HepG2 (cell line): ENCODE measurements around the gene LRP1B. TPM values are rescaled to one million over a fixed set of nuclear protein-coding genes. Genes with fewer than 3 reads are reported as not detected.

Experiments used
- ATAC-seq: fragments of 200-7000 bp; cut with Tn5 transposase; 3 replicates; pipeline ENCODE4 v1.9.1; 2020; ENCODE audit warnings: mild to moderate bottlenecking, moderate library complexity
- BruUV-seq: library from RNA; stranded (reverse); fragments of 400-500 nt; replicated peaks from 2 replicates; lab custom pipeline; 2021; lab: Mats Ljungman, UMichigan
- CTCF ChIA-PET: fragments of 300-600 bp; formaldehyde crosslinking; extraction: SDS; loops from one replicate; lab custom pipeline; 2021; ENCODE audit warnings: low total read pairs, inconsistent platforms, low intra/inter-chr PET ratio; lab: Yijun Ruan, JAX
- POLR2A ChIA-PET: fragments of 350-600 bp; sonication (Branson Sonifier 250); formaldehyde crosslinking; loops from one replicate; lab custom pipeline; 2020; ENCODE audit warnings: antibody characterized with exemption, inconsistent platforms; lab: Yijun Ruan, JAX
- DNase-seq: peaks from one replicate; pipeline ENCODE4 v3.0.0-alpha.2; 2015; ENCODE audit warnings: low spot score
- FAIRE-seq: peaks from 3 replicates; lab custom pipeline; 2011; peaks lifted over from hg19 to GRCh38; lab: Jason Lieb, UNC
- H2AFZ ChIP-seq: one replicate; pipeline ENCODE4 v1.6.1; 2011; ENCODE audit warnings: low read length, inconsistent platforms
- H3K27ac ChIP-seq: fragments of 300-600 bp; 3 replicates; pipeline ENCODE4 v1.8.0; 2011; ENCODE audit warnings: mixed run types, mild to moderate bottlenecking, mixed read lengths, low read length, inconsistent platforms; ENCODE audit not compliant: insufficient read depth; ENCODE audit errors: extremely low read length
- H3K27me3 ChIP-seq, 2 experiments: fragments of 200-600 bp in 1 of 2; 2 replicates in 1 of 2; 3 replicates in 1 of 2; pipeline versions ENCODE4 v1.6.0 to v1.8.0; 2011; ENCODE audit warnings: low read length in 2 of 2, mild to moderate bottlenecking in 2 of 2, moderate library complexity in 2 of 2, inconsistent platforms in 1 of 2; ENCODE audit not compliant: insufficient read depth in 2 of 2, control insufficient read depth in 1 of 2
- H3K36me3 ChIP-seq, 2 experiments: fragments of 200-600 bp in 1 of 2; replicated peaks in 1 of 2; 2 replicates in 1 of 2; 3 replicates in 1 of 2; pipeline versions ENCODE4 v1.5.1 to v1.8.0; 2011; ENCODE audit warnings: low read length in 2 of 2, inconsistent platforms in 1 of 2; ENCODE audit not compliant: insufficient read depth in 2 of 2, control insufficient read depth in 1 of 2
- H3K4me1 ChIP-seq: 2 replicates; pipeline ENCODE4 v1.5.1; 2012; ENCODE audit warnings: low read length, inconsistent platforms; ENCODE audit not compliant: insufficient read depth
- H3K4me2 ChIP-seq: 2 replicates; pipeline ENCODE4 v1.6.0; 2011; ENCODE audit warnings: low read depth, low read length, inconsistent platforms
- H3K4me3 ChIP-seq, 3 experiments: fragments of 200-600 bp in 1 of 3; sonication (generic), shearing (Covaris generic) in 1 of 3; replicated peaks in 1 of 3; 2 replicates each; pipeline ENCODE4 v1.5.1; 2011 to 2016; ENCODE audit warnings: low read length in 3 of 3, inconsistent platforms in 2 of 3, low read depth in 2 of 3, mild to moderate bottlenecking in 2 of 3, control low read depth in 1 of 3, mixed read lengths in 1 of 3; ENCODE audit not compliant: insufficient read depth in 1 of 3
- H3K79me2 ChIP-seq: one replicate; pipeline ENCODE4 v1.6.1; 2011; ENCODE audit warnings: low read length, inconsistent platforms; ENCODE audit not compliant: insufficient read depth
- H3K9ac ChIP-seq: 2 replicates; pipeline ENCODE4 v1.6.0; 2011; ENCODE audit warnings: mild to moderate bottlenecking, low read depth, low read length, inconsistent platforms; ENCODE audit not compliant: insufficient read depth
- H3K9me3 ChIP-seq: 2 replicates; pipeline ENCODE4 v1.5.1; 2012; ENCODE audit warnings: mild to moderate bottlenecking, low read length
- H4K20me1 ChIP-seq: 2 replicates; pipeline ENCODE4 v1.6.0; 2011; ENCODE audit warnings: inconsistent platforms, mild to moderate bottlenecking, low read length, moderate library complexity; ENCODE audit not compliant: insufficient read depth
- ARNTL ChIP-seq: sonication (generic); formaldehyde crosslinking; IDR thresholded peaks from 2 replicates; pipeline ENCODE4 v1.4.0; 2020; ENCODE audit warnings: mild to moderate bottlenecking, missing genetic modification reagents
- BCL6 ChIP-seq: IDR thresholded peaks from 2 replicates; pipeline ENCODE4 v1.6.1; 2016; ENCODE audit warnings: missing genetic modification reagents, missing compliant biosample characterization
- FIP1L1 ChIP-seq: fragments of 200-400 bp; formaldehyde crosslinking; IDR thresholded peaks from 2 replicates; pipeline ENCODE4 v1.6.1; 2018; ENCODE audit warnings: low read depth, mild to moderate bottlenecking, low read length, moderate library complexity, borderline replicate concordance; ENCODE audit not compliant: insufficient read depth
- NCOA5 ChIP-seq: sonication (generic); formaldehyde crosslinking; IDR thresholded peaks from 2 replicates; pipeline ENCODE4 v1.4.0; 2020; ENCODE audit warnings: missing genetic modification reagents
- NFYB ChIP-seq: sonication (generic); formaldehyde crosslinking; IDR thresholded peaks from 2 replicates; pipeline ENCODE4 v1.4.0; 2020; ENCODE audit warnings: missing genetic modification reagents
- SMAD9 ChIP-seq: sonication (generic); formaldehyde crosslinking; IDR thresholded peaks from 2 replicates; pipeline ENCODE4 v1.5.1; 2020; ENCODE audit warnings: mild to moderate bottlenecking, missing genetic modification reagents
- ZBTB20 ChIP-seq: sonication (generic); formaldehyde crosslinking; IDR thresholded peaks from 2 replicates; pipeline ENCODE4 v1.8.1; 2023; ENCODE audit warnings: missing genetic modification reagents, low read depth, mild to moderate bottlenecking, borderline replicate concordance
- ZFP37 ChIP-seq: sonication (generic); formaldehyde crosslinking; IDR thresholded peaks from 2 replicates; pipeline ENCODE4 v1.4.0; 2020; ENCODE audit warnings: missing genetic modification reagents, borderline replicate concordance
- ZMYM2 ChIP-seq: sonication (generic); formaldehyde crosslinking; IDR thresholded peaks from 2 replicates; pipeline ENCODE4 v1.8.0; 2022; ENCODE audit warnings: mild to moderate bottlenecking, missing genetic modification reagents
- ZNF432 ChIP-seq: sonication (generic); formaldehyde crosslinking; IDR thresholded peaks from 2 replicates; pipeline ENCODE4 v1.5.0; 2020; ENCODE audit warnings: missing genetic modification reagents, mild to moderate bottlenecking, borderline replicate concordance
- WGBS: methylation state at CpG from one replicate; pipeline ENCODE4 v1.1.6; 2017; ENCODE audit warnings: low lambda C conversion rate; 5-methylcytosine and 5-hydroxymethylcytosine counted together
- in situ Hi-C: cut with HindIII; loops from 2 replicates; pipeline ENCODE4 v1.10.0; 2017; ENCODE audit warnings: low pct_unique_long_range_greater_than_20kb; ENCODE audit not compliant: extremely low pct_ligation_motif_present
- intact Hi-C: fragments of 100-400 bp; cut with micrococcal nuclease; formaldehyde crosslinking; loops from one replicate; pipeline ENCODE4 v1.10.0; 2022; ENCODE audit not compliant: unreplicated experiment
- polyA plus RNA-seq, 8 experiments: library from polyadenylated mRNA; depleted of rRNA in 3 of 8; stranded (reverse) in 7 of 8; unstranded in 1 of 8; fragments of >200 nt; fragmentation: Illumina TruSeq in 4 of 8; extraction: Trizol in 4 of 8; gene quantifications; 2 replicates each; pipeline versions ENCODE4 v1.2.1 to v1.2.3, GENCODE V29; 2011 to 2016; ENCODE audit warnings: low read depth in 4 of 8, missing spikeins in 1 of 8, mixed read lengths in 1 of 8; ENCODE audit not compliant: insufficient read depth in 1 of 8
- total RNA-seq, 5 experiments: library from RNA; depleted of rRNA; stranded (reverse); fragments of >200 nt; fragmentation: Illumina TruSeq; extraction: Trizol; gene quantifications; 2 replicates each; pipeline ENCODE4 v1.2.3, GENCODE V29; 2016; ENCODE audit warnings: low read depth in 1 of 5
- TF ChIP-seq, protein P1 (sequence below): sonication (generic); formaldehyde crosslinking; IDR thresholded peaks from 2 replicates; pipeline ENCODE4 v1.4.0; 2020; ENCODE audit warnings: missing genetic modification reagents
- TF ChIP-seq, protein P2 (sequence below): IDR thresholded peaks from 2 replicates; pipeline ENCODE4 v1.6.1; 2016; ENCODE audit warnings: control low read depth
- TF ChIP-seq, protein P3 (sequence below): sonication (generic); formaldehyde crosslinking; IDR thresholded peaks from 2 replicates; pipeline ENCODE4 v1.4.0; 2020; ENCODE audit warnings: missing genetic modification reagents
- TF ChIP-seq, protein P4 (sequence below): sonication (generic); formaldehyde crosslinking; IDR thresholded peaks from 2 replicates; pipeline ENCODE4 v1.8.1; 2022; ENCODE audit warnings: low read depth, mild to moderate bottlenecking, missing genetic modification reagents

LRP1B gene
- total and polyA plus RNA-seq, 2 of the 13 experiments (the other 11 are each of a cell fraction or from before 2014, with no cell fraction given): 0.04 TPM; not detected in 1

DNA sequence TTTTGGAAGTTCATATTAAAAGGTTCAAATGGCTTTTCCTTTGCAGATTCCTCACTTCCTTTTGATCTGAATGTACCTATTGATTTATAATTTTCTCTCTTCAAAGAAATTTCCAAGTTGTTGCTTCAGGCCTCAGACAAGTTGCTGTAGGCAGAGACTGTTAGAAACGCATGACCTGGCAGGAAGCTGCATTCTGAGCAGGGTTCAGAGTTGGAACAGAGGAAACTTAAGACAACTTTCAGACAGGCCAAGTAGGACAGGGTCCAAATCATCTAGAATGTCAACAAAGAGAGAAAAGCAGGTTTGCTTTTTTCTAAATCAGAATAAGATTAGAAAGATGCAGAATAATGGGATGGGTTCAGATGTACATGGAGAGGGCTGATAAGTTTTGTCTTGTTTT lies 416.3 kb downstream of the LRP1B start:
- no peaks in the 10 kb centered on the region for H4K20me1 ChIP-seq
- in situ Hi-C loops (no loop called here), intact Hi-C loops (no loop called here)
- no peak for ATAC-seq
- CTCF ChIA-PET: no interaction called here
- H3K4me2 ChIP-seq: no peak overlapping the region
- H3K9ac ChIP-seq: no peak overlapping the region
- no peak for DNase-seq
- no peak for FAIRE-seq
- POLR2A ChIA-PET: no interaction called here
- H3K4me3 ChIP-seq: no peak overlapping the region
- BruUV-seq: no TSS peak
- H3K4me1 ChIP-seq: no peaks in the 10 kb centered on the region
- no peaks in the 10 kb centered on the region for H3K79me2 ChIP-seq
- H3K9me3 ChIP-seq: no peaks in the 10 kb centered on the region
- WGBS: 0% methylated on average over 1 of the region's 1 CpG
- no peak overlapping the region for H2AFZ ChIP-seq
- H3K27ac ChIP-seq: no peak overlapping the region
- no peaks in the 10 kb centered on the region for H3K36me3 ChIP-seq
- no peaks in the 10 kb centered on the region for H3K27me3 ChIP-seq
- TF ChIP-seq, protein P1, sequence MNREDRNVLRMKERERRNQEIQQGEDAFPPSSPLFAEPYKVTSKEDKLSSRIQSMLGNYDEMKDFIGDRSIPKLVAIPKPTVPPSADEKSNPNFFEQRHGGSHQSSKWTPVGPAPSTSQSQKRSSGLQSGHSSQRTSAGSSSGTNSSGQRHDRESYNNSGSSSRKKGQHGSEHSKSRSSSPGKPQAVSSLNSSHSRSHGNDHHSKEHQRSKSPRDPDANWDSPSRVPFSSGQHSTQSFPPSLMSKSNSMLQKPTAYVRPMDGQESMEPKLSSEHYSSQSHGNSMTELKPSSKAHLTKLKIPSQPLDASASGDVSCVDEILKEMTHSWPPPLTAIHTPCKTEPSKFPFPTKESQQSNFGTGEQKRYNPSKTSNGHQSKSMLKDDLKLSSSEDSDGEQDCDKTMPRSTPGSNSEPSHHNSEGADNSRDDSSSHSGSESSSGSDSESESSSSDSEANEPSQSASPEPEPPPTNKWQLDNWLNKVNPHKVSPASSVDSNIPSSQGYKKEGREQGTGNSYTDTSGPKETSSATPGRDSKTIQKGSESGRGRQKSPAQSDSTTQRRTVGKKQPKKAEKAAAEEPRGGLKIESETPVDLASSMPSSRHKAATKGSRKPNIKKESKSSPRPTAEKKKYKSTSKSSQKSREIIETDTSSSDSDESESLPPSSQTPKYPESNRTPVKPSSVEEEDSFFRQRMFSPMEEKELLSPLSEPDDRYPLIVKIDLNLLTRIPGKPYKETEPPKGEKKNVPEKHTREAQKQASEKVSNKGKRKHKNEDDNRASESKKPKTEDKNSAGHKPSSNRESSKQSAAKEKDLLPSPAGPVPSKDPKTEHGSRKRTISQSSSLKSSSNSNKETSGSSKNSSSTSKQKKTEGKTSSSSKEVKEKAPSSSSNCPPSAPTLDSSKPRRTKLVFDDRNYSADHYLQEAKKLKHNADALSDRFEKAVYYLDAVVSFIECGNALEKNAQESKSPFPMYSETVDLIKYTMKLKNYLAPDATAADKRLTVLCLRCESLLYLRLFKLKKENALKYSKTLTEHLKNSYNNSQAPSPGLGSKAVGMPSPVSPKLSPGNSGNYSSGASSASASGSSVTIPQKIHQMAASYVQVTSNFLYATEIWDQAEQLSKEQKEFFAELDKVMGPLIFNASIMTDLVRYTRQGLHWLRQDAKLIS (CRISPR knock-in tag): no peak
- TF ChIP-seq ZBTB20: no peak
- no peak for TF ChIP-seq ZNF432 (CRISPR knock-in tag)
- no peak for TF ChIP-seq BCL6 (CRISPR knock-in tag)
- TF ChIP-seq, protein P2, sequence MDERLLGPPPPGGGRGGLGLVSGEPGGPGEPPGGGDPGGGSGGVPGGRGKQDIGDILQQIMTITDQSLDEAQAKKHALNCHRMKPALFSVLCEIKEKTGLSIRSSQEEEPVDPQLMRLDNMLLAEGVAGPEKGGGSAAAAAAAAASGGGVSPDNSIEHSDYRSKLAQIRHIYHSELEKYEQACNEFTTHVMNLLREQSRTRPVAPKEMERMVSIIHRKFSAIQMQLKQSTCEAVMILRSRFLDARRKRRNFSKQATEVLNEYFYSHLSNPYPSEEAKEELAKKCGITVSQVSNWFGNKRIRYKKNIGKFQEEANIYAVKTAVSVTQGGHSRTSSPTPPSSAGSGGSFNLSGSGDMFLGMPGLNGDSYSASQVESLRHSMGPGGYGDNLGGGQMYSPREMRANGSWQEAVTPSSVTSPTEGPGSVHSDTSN: no peak
- TF ChIP-seq, protein P3, sequence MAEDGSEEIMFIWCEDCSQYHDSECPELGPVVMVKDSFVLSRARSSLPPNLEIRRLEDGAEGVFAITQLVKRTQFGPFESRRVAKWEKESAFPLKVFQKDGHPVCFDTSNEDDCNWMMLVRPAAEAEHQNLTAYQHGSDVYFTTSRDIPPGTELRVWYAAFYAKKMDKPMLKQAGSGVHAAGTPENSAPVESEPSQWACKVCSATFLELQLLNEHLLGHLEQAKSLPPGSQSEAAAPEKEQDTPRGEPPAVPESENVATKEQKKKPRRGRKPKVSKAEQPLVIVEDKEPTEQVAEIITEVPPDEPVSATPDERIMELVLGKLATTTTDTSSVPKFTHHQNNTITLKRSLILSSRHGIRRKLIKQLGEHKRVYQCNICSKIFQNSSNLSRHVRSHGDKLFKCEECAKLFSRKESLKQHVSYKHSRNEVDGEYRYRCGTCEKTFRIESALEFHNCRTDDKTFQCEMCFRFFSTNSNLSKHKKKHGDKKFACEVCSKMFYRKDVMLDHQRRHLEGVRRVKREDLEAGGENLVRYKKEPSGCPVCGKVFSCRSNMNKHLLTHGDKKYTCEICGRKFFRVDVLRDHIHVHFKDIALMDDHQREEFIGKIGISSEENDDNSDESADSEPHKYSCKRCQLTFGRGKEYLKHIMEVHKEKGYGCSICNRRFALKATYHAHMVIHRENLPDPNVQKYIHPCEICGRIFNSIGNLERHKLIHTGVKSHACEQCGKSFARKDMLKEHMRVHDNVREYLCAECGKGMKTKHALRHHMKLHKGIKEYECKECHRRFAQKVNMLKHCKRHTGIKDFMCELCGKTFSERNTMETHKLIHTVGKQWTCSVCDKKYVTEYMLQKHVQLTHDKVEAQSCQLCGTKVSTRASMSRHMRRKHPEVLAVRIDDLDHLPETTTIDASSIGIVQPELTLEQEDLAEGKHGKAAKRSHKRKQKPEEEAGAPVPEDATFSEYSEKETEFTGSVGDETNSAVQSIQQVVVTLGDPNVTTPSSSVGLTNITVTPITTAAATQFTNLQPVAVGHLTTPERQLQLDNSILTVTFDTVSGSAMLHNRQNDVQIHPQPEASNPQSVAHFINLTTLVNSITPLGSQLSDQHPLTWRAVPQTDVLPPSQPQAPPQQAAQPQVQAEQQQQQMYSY (CRISPR knock-in tag): no peak
- no peak for TF ChIP-seq FIP1L1
- TF ChIP-seq NFYB (CRISPR knock-in tag): no peak
- no peak for TF ChIP-seq ARNTL (CRISPR knock-in tag)
- TF ChIP-seq ZFP37: no peak
- no peak for TF ChIP-seq SMAD9 (CRISPR knock-in tag)
- TF ChIP-seq ZMYM2: no peak
- TF ChIP-seq NCOA5: no peak
- TF ChIP-seq, protein P4, sequence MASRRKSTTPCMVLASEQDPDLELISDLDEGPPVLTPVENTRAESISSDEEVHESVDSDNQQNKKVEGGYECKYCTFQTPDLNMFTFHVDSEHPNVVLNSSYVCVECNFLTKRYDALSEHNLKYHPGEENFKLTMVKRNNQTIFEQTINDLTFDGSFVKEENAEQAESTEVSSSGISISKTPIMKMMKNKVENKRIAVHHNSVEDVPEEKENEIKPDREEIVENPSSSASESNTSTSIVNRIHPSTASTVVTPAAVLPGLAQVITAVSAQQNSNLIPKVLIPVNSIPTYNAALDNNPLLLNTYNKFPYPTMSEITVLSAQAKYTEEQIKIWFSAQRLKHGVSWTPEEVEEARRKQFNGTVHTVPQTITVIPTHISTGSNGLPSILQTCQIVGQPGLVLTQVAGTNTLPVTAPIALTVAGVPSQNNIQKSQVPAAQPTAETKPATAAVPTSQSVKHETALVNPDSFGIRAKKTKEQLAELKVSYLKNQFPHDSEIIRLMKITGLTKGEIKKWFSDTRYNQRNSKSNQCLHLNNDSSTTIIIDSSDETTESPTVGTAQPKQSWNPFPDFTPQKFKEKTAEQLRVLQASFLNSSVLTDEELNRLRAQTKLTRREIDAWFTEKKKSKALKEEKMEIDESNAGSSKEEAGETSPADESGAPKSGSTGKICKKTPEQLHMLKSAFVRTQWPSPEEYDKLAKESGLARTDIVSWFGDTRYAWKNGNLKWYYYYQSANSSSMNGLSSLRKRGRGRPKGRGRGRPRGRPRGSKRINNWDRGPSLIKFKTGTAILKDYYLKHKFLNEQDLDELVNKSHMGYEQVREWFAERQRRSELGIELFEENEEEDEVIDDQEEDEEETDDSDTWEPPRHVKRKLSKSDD (CRISPR knock-in tag): no peak
